Measurements from ENCODE around the gene ELOVL5. TPM values are rescaled to one million over a fixed set of nuclear protein-coding genes. Genes with fewer than 3 reads are reported as not detected.
"Not testable (repeated sequence)": the region's sequence is repeated elsewhere in the genome, so short reads cannot be mapped to it uniquely, and the experiment has no call there.

ELOVL5 gene
- total RNA-seq, 2 experiments from 2014 or later, result 88.3 to 92.7 TPM

DNA sequence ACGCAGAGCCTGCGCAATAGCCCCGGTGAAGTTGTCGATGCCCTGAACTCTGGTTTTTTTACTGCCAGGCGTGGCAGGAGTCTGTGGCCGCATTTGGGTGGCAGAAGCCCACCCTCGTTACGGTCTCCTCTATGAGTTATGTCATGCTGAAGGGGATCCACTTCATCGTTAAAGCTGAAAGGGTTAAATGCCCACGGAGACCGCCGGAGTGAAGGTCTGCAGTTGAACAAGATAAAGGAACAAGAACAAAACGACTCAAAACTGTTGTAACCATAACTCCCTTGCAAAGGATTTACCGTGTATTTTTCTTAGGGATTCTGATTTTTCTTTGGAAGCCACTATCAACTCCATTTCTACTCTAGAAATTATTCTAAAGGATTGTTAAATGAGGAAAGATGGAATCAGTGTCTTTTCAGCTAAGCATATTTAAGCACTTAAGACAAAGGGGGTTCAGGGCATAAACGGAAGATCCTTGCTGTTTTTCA lies 501 bp upstream of the ELOVL5 start:
- Mint-ChIP-seq H3K27me3 (no peaks in the 10 kb centered on the region), H3K9me3 (no peaks in the 10 kb centered on the region), H3K4me1 (ENCODE audit: low read depth) (peaks cover 34% of the 10 kb centered on the region), H3K27ac (peak overlapping the region; percentile 90), H3K4me3 (peak overlapping the region; percentile 96), H3K36me3 (ENCODE audit: low read depth) (peaks cover 21% of the 10 kb centered on the region)
- ChIA-PET POLR2A (interaction anchor here (0.7 to 4.6 kb wide), 5 partner anchors 11 to 117 kb away, joined by 3 to 51 read pairs (median 4); no protein-coding TSS in a partner anchor), CTCF (interaction anchor here (1.0 to 2.6 kb wide), 3 partner anchors 10 to 177 kb away, joined by 3 to 18 read pairs (median 6); no protein-coding TSS in a partner anchor)
- intact Hi-C loops (cut with micrococcal nuclease), result loop anchor here (5.0 kb wide), 1 partner anchor 37 kb away; no protein-coding TSS in a partner anchor
- no peak for DNase-seq
- ATAC-seq, result no peak
- TF ChIP-seq, protein P1, sequence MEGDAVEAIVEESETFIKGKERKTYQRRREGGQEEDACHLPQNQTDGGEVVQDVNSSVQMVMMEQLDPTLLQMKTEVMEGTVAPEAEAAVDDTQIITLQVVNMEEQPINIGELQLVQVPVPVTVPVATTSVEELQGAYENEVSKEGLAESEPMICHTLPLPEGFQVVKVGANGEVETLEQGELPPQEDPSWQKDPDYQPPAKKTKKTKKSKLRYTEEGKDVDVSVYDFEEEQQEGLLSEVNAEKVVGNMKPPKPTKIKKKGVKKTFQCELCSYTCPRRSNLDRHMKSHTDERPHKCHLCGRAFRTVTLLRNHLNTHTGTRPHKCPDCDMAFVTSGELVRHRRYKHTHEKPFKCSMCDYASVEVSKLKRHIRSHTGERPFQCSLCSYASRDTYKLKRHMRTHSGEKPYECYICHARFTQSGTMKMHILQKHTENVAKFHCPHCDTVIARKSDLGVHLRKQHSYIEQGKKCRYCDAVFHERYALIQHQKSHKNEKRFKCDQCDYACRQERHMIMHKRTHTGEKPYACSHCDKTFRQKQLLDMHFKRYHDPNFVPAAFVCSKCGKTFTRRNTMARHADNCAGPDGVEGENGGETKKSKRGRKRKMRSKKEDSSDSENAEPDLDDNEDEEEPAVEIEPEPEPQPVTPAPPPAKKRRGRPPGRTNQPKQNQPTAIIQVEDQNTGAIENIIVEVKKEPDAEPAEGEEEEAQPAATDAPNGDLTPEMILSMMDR (IDR thresholded peaks at IDR 0.05), result no peak

DNA sequence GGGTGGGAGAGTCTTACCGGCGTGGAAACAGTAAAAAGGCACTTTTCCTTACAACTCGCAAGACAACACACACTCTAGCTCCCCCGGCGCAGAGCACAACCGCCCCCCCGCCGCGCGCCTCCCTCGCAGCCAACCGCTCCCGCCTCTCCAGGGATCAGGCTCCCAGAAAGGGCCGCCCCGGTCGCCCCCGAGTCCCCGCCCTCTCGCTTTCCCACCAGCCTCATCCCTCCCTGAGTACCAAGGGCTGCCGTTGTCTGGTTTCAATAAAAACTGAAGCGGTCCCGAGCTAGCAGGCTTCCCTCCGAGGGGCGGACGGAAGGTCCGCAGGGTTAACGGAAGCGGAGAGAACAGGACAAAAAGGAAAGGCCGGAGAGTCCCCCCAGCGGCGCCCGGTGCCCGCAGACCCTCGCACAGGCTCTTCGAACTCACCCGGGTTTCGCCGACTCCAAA lies 804 bp downstream of the ELOVL5 start:
- peak overlapping the region; percentile 96 for H3K4me3 Mint-ChIP-seq
- intact Hi-C loops (cut with micrococcal nuclease), result loop anchor here (5.0 kb wide), 1 partner anchor 36 kb away; no protein-coding TSS in a partner anchor
- ChIA-PET POLR2A (interaction anchor here (0.6 to 4.6 kb wide), 8 partner anchors 11 to 110 kb away, joined by 3 to 51 read pairs (median 4); no protein-coding TSS in a partner anchor), CTCF (interaction anchor here (0.6 to 2.6 kb wide), 9 partner anchors 7 to 534 kb away, joined by 3 to 18 read pairs (median 4); no protein-coding TSS in a partner anchor)
- peak; percentile 36 for ATAC-seq
- peaks cover 22% of the 10 kb centered on the region for H3K36me3 Mint-ChIP-seq (ENCODE audit: low read depth)
- H3K27me3 Mint-ChIP-seq, result no peaks in the 10 kb centered on the region
- no peaks in the 10 kb centered on the region for H3K9me3 Mint-ChIP-seq
- TF ChIP-seq, protein P1 (IDR thresholded peaks at IDR 0.05), result no peak
- peaks cover 46% of the 10 kb centered on the region for H3K4me1 Mint-ChIP-seq (ENCODE audit: low read depth)
- peak; percentile 62 for DNase-seq
- peak overlapping the region; percentile 93 for H3K27ac Mint-ChIP-seq

DNA sequence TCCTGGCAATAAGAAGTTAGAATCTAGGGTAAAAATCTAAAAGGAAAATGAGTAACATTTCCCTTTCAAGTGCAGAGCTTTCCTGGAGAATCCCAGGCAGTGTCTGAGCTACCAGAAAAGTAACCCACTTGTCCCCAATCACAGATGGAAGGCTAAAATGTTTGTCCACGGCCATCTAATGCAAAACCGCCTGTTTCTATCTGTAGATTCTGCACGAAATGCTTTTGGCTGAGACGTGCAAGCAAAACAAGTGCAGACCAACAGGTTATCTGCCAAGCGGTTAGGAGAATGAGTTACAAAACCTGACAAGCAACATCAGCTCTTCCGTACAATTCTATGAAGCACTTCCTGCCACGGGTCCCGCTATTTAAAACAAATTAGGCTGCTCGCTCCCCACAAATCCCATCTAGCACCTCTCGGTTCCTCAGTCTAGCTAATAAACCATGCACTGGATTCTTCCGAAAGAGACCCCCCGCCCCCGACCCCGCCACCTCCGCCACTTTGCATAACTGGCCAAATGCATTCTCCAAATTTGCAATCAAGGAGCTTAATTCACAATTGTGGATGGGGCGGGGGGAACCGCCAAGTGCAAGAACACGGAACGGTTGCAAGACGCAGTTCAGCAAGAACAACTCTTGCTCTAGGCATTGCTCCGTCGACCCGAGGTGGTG lies 1.4 kb downstream of the ELOVL5 start:
- Mint-ChIP-seq H3K4me3 (peak overlapping the region; percentile 96), H3K36me3 (ENCODE audit: low read depth) (peaks cover 22% of the 10 kb centered on the region), H3K27me3 (no peaks in the 10 kb centered on the region), H3K27ac (peak overlapping the region; percentile 93), H3K4me1 (ENCODE audit: low read depth) (peaks cover 51% of the 10 kb centered on the region), H3K9me3 (no peaks in the 10 kb centered on the region)
- peak; percentile 51 for DNase-seq
- intact Hi-C loops (cut with micrococcal nuclease), result loop anchor here (5.0 kb wide), 1 partner anchor 35 kb away; no protein-coding TSS in a partner anchor
- TF ChIP-seq, protein P1 (IDR thresholded peaks at IDR 0.05), result no peak
- ChIA-PET CTCF (interaction anchor here (0.9 to 2.6 kb wide), 9 partner anchors 10 to 304 kb away, joined by 3 to 18 read pairs (median 4); no protein-coding TSS in a partner anchor), POLR2A (interaction anchor here (0.6 to 4.6 kb wide), 8 partner anchors 11 to 109 kb away, joined by 3 to 51 read pairs (median 4); no protein-coding TSS in a partner anchor)
- peak; percentile 13 for ATAC-seq

DNA sequence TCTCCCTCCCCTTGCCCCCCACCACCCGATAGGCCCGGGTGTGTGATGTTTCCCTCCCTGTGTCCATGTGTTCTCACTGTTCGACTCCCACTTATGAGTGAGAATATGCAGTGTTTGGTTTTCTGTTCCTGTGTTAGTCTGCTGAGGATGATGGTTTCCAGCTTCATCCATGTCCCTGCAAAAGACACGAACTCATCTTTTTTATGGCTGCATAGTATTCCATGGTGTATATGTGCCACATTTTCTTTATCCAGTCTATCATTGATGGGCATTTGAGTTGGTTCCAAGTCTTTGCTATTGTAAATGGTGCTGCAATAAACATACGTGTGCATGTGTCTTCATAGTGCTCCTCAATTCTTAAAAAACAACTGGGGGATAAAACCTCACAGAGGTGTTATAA lies 2.7 kb downstream of the ELOVL5 start:
- Mint-ChIP-seq H3K4me1 (ENCODE audit: low read depth) (peaks cover 65% of the 10 kb centered on the region), H3K4me3 (peak overlapping the region; percentile 96), H3K36me3 (ENCODE audit: low read depth) (peaks cover 22% of the 10 kb centered on the region), H3K27ac (peak overlapping the region; percentile 93)
- ChIA-PET CTCF (interaction anchor here (1.0 to 1.3 kb wide), 2 partner anchors 17 to 18 kb away, joined by 3 to 4 read pairs; no protein-coding TSS in a partner anchor), POLR2A (interaction anchor here (0.9 to 4.6 kb wide), 2 partner anchors 9 to 47 kb away, joined by 5 to 51 read pairs; no protein-coding TSS in a partner anchor)
- ATAC-seq, DNase-seq, H3K27me3 Mint-ChIP-seq, H3K9me3 Mint-ChIP-seq: not testable (repeated sequence)
- intact Hi-C loops (cut with micrococcal nuclease), result loop anchor here (5.0 kb wide), 1 partner anchor 34 kb away; no protein-coding TSS in a partner anchor

DNA sequence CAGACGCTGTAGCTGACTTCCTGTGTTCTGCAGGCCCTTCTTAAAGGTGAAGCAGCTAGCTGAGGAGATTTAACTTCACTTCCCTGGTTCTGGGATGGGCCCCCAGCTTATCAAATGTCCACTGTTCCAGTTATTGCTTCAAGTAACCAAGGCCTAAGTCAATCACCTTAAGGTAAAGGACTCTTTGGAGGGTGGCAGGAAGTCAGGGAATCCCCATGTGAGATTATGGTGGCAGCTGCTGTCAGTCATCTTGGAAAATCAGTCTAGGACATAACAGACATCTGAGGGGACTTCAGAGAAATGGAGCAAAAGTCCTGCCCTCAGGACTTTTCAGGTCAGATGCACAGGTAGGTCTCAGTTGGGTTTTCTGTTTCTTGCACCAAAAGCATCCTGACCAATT lies 3.8 kb downstream of the ELOVL5 start:
- Mint-ChIP-seq H3K27ac (peak overlapping the region; percentile 27), H3K9me3 (no peaks in the 10 kb centered on the region), H3K27me3 (no peaks in the 10 kb centered on the region), H3K4me3 (peak overlapping the region; percentile 26), H3K4me1 (ENCODE audit: low read depth) (peaks cover 70% of the 10 kb centered on the region), H3K36me3 (ENCODE audit: low read depth) (peaks cover 22% of the 10 kb centered on the region)
- ATAC-seq (no peak), DNase-seq (peak; percentile 20)
- intact Hi-C loops (cut with micrococcal nuclease), result loop anchor here (5.0 kb wide), 1 partner anchor 33 kb away; no protein-coding TSS in a partner anchor
- TF ChIP-seq, protein P1 (IDR thresholded peaks at IDR 0.05), result no peak
- CTCF ChIA-PET, result interaction anchor here (1.3 to 2.6 kb wide), 6 partner anchors 9 to 177 kb away, joined by 3 to 9 read pairs (median 4); no protein-coding TSS in a partner anchor
- POLR2A ChIA-PET, result interaction anchor here (1.0 to 1.7 kb wide), 3 partner anchors 9 to 17 kb away, joined by 3 to 8 read pairs (median 3); no protein-coding TSS in a partner anchor
